Kidney glomerular epithelial cell (primary cell): ENCODE results near the gene POLR2J2.
"Not testable (repeated sequence)": the region's sequence is repeated elsewhere in the genome, so short reads cannot be mapped to it uniquely, and the experiment has no call there.

Source experiments
- DNase-seq: peaks from one replicate; lab custom pipeline; 2025; lab: John Stamatoyannopoulos, UW

The POLR2J2 gene

GRCh38 chr7:102671956-102672307, 469 bp upstream of the POLR2J2 start:
- DNase-seq, result not testable (repeated sequence)

GRCh38 chr7:102667523-102667922, 3.9 kb downstream of the POLR2J2 start:
- DNase-seq, result not testable (repeated sequence)

GRCh38 chr7:102666850-102667249, 4.6 kb downstream of the POLR2J2 start:
- not testable (repeated sequence) for DNase-seq

- not testable (repeated sequence) for DNase-seq
These were observed 6.7 kb downstream of the POLR2J2 start for GRCh38 chr7:102664765-102665164.

GRCh38 chr7:102649924-102650323, 21.5 kb downstream of the POLR2J2 start, which contains the start of gene SPDYE2B:
SPDYE2B (plus strand) TSS chr7:102650319; CDS start chr7:102652349, 2,030 bp downstream.
- not testable (repeated sequence) for DNase-seq

GRCh38 chr7:102647813-102648212, 23.6 kb downstream of the POLR2J2 start:
- not testable (repeated sequence) for DNase-seq

- not testable (repeated sequence) for DNase-seq
These were observed 28.1 kb downstream of the POLR2J2 start for GRCh38 chr7:102643404-102643803.

GRCh38 chr7:102642691-102643090, 28.8 kb downstream of the POLR2J2 start, which contains the start of gene UPK3BL1:
UPK3BL1 (minus strand) TSS chr7:102642791; CDS start chr7:102642741, 50 bp downstream.
- not testable (repeated sequence) for DNase-seq

GRCh38 chr7:102638848-102639247, 32.6 kb downstream of the POLR2J2 start:
- not testable (repeated sequence) for DNase-seq

GRCh38 chr7:102636956-102637355, 34.5 kb downstream of the POLR2J2 start:
- not testable (repeated sequence) for DNase-seq

- DNase-seq, result not testable (repeated sequence)
These were observed 36.1 kb downstream of the POLR2J2 start for GRCh38 chr7:102635354-102635753.

GRCh38 chr7:102634299-102634698, 37.2 kb downstream of the POLR2J2 start:
- not testable (repeated sequence) for DNase-seq

GRCh38 chr7:102630622-102631021, 40.8 kb downstream of the POLR2J2 start:
- not testable (repeated sequence) for DNase-seq

GRCh38 chr7:102627271-102627904, 44.1 kb downstream of the POLR2J2 start:
- not testable (repeated sequence) for DNase-seq

GRCh38 chr7:102618122-102618521, 53.3 kb downstream of the POLR2J2 start:
- DNase-seq, result not testable (repeated sequence)

- not testable (repeated sequence) for DNase-seq
These were observed 54.8 kb downstream of the POLR2J2 start, which contains the start of gene RASA4 for GRCh38 chr7:102616507-102617125. RASA4 (minus strand) TSS chr7:102616756; CDS start chr7:102616689, 67 bp downstream.
